Hepatocyte (in vitro differentiated cells): ENCODE results near the gene TFDP2. TPM values are rescaled to one million over a fixed set of nuclear protein-coding genes. Genes with fewer than 3 reads are reported as not detected.

ENCODE experiments used
- DNase-seq: peaks from one replicate; pipeline ENCODE4 v3.0.0-alpha.2; 2016; ENCODE audit warnings: low spot score
- H2AFZ ChIP-seq: fragments of 200-600 bp; sonication (generic); 2 replicates; pipeline ENCODE4 v1.6.0; 2016; ENCODE audit warnings: antibody characterized with exemption, mild to moderate bottlenecking
- H3K27ac ChIP-seq: fragments of 200-600 bp; sonication (generic); 2 replicates; pipeline ENCODE4 v1.5.1; 2016; ENCODE audit warnings: mild to moderate bottlenecking
- H3K27me3 ChIP-seq: fragments of 200-600 bp; sonication (generic); 2 replicates; pipeline ENCODE4 v1.6.1; 2016
- H3K36me3 ChIP-seq: fragments of 200-600 bp; sonication (generic); replicated peaks from 2 replicates; pipeline ENCODE4 v1.5.1; 2016; ENCODE audit warnings: low read depth; ENCODE audit not compliant: insufficient read depth
- H3K4me1 ChIP-seq: fragments of 200-600 bp; sonication (generic); 2 replicates; pipeline ENCODE4 v1.5.1; 2016; ENCODE audit warnings: mild to moderate bottlenecking, moderate library complexity; ENCODE audit not compliant: insufficient read depth
- H3K4me2 ChIP-seq: fragments of 200-600 bp; sonication (generic); 2 replicates; pipeline ENCODE4 v1.6.0; 2016
- H3K4me3 ChIP-seq: fragments of 200-600 bp; sonication (generic); 2 replicates; pipeline ENCODE4 v1.5.1; 2016; ENCODE audit warnings: mild to moderate bottlenecking
- H3K79me2 ChIP-seq: fragments of 200-600 bp; sonication (generic); 2 replicates; pipeline ENCODE4 v1.6.0; 2017; ENCODE audit warnings: mild to moderate bottlenecking
- H3K9me2 ChIP-seq: fragments of 200-600 bp; sonication (generic); replicated peaks from 2 replicates; pipeline ENCODE4 v1.6.0; 2017; ENCODE audit warnings: mild to moderate bottlenecking; ENCODE audit not compliant: insufficient read depth
- H3K9me3 ChIP-seq: fragments of 200-600 bp; sonication (generic); 2 replicates; pipeline ENCODE4 v1.5.1; 2016; ENCODE audit warnings: low read depth, mild to moderate bottlenecking
- H4K20me1 ChIP-seq: fragments of 200-600 bp; sonication (generic); 2 replicates; pipeline ENCODE4 v1.6.0; 2016; ENCODE audit warnings: mild to moderate bottlenecking; ENCODE audit not compliant: insufficient read depth, poor library complexity, severe bottlenecking
- EZH2 ChIP-seq: fragments of 200-600 bp; sonication (generic); IDR thresholded peaks from 2 replicates; pipeline ENCODE4 v1.6.1; 2016; ENCODE audit warnings: antibody characterized with exemption, mild to moderate bottlenecking, borderline replicate concordance
- EZH2phosphoT487 ChIP-seq: fragments of 200-600 bp; sonication (generic); IDR thresholded peaks from one replicate; pipeline ENCODE4 v1.6.1; 2018; ENCODE audit warnings: antibody characterized with exemption, mild to moderate bottlenecking, low read depth, moderate library complexity; ENCODE audit not compliant: unreplicated experiment, severe bottlenecking
- WGBS: methylation state at CpG from one replicate; pipeline ENCODE4 v1.1.6; 2016; ENCODE audit warnings: low lambda C conversion rate; ENCODE audit errors: missing lambda C conversion rate; 5-methylcytosine and 5-hydroxymethylcytosine counted together
- polyA plus RNA-seq: library from polyadenylated mRNA; unstranded; fragments of >200 nt; fragmentation: Nextera tagmentation; extraction: Ambion mirVana; gene quantifications from 2 replicates; pipeline ENCODE4 v1.2.1, GENCODE V29; 2016
- total RNA-seq: library from RNA; depleted of rRNA; stranded (reverse); fragments of >200 nt; gene quantifications from 2 replicates; pipeline ENCODE4 v1.2.3, GENCODE V29; 2014
- TF ChIP-seq, protein P1 (sequence below): fragments of 200-600 bp; sonication (generic); IDR thresholded peaks from 2 replicates; pipeline ENCODE4 v1.5.1; 2016; ENCODE audit warnings: antibody characterized with exemption, mild to moderate bottlenecking; ENCODE audit not compliant: poor library complexity

TFDP2 gene
- total and polyA plus RNA-seq, 2 experiments from 2014 or later, result 57.6 to 61.6 TPM

DNA sequence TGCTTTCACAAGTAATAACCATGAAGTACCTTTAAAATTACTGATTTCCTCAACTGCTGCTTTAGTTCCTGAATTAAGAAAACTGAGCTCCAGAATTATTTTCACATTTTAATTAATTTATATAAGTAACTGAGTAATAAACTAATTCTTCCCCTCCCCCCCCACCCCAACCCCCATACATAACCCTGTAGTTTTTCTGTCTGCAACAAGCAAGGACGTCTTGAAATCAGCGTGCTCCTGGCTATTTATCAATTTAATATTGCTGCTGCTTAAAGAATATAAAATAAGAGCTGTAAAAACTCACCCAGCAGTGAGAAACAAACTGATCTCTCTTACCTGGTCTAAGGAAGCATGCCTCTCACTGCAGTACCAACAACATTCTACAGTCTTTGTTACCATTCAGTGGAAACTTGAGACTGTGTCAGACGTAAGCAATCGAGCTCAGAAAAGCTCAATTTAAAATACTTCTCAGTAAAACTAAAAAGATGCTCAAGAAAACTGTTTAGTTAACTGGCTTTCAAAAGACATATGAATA lies 121.0 kb downstream of the TFDP2 start:
- WGBS, result 1% methylated on average over 4 of the region's 4 CpGs
- H3K4me1 ChIP-seq, result peaks cover 1% of the 10 kb centered on the region
- peak overlapping the region; percentile 31 for H3K4me3 ChIP-seq
- peaks cover 38% of the 10 kb centered on the region for H3K79me2 ChIP-seq
- H3K9me2 ChIP-seq, result no peaks in the 10 kb centered on the region
- peak overlapping the region; percentile 73 for H3K4me2 ChIP-seq
- TF ChIP-seq EZH2phosphoT487 (no peak), EZH2 (no peak)
- TF ChIP-seq, protein P1, sequence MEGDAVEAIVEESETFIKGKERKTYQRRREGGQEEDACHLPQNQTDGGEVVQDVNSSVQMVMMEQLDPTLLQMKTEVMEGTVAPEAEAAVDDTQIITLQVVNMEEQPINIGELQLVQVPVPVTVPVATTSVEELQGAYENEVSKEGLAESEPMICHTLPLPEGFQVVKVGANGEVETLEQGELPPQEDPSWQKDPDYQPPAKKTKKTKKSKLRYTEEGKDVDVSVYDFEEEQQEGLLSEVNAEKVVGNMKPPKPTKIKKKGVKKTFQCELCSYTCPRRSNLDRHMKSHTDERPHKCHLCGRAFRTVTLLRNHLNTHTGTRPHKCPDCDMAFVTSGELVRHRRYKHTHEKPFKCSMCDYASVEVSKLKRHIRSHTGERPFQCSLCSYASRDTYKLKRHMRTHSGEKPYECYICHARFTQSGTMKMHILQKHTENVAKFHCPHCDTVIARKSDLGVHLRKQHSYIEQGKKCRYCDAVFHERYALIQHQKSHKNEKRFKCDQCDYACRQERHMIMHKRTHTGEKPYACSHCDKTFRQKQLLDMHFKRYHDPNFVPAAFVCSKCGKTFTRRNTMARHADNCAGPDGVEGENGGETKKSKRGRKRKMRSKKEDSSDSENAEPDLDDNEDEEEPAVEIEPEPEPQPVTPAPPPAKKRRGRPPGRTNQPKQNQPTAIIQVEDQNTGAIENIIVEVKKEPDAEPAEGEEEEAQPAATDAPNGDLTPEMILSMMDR, result no peak
- peak; percentile 71 for DNase-seq
- H3K9me3 ChIP-seq, result no peaks in the 10 kb centered on the region
- H3K27ac ChIP-seq, result peak overlapping the region; percentile 40
- no peak overlapping the region for H2AFZ ChIP-seq
- H3K36me3 ChIP-seq, result no peaks in the 10 kb centered on the region
- no peaks in the 10 kb centered on the region for H3K27me3 ChIP-seq
- no peaks in the 10 kb centered on the region for H4K20me1 ChIP-seq

- H3K36me3 ChIP-seq, result no peaks in the 10 kb centered on the region
- H3K4me2 ChIP-seq, result peak overlapping the region; percentile 73
- DNase-seq, result peak; percentile 49
- H3K79me2 ChIP-seq, result peaks cover 42% of the 10 kb centered on the region
- no peaks in the 10 kb centered on the region for H3K9me3 ChIP-seq
- H2AFZ ChIP-seq, result peak overlapping the region; percentile 14
- H3K4me1 ChIP-seq, result no peaks in the 10 kb centered on the region
- H3K9me2 ChIP-seq, result no peaks in the 10 kb centered on the region
- 2% methylated on average over 2 of the region's 2 CpGs for WGBS
- H3K27me3 ChIP-seq, result no peaks in the 10 kb centered on the region
- H3K27ac ChIP-seq, result peak overlapping the region; percentile 40
- peak overlapping the region; percentile 31 for H3K4me3 ChIP-seq
- TF ChIP-seq EZH2phosphoT487 (no peak), EZH2 (no peak)
- TF ChIP-seq, protein P1, result no peak
- H4K20me1 ChIP-seq, result no peaks in the 10 kb centered on the region
Measured at GRCh38 chr3:142027735-142028134, 121.6 kb downstream of the TFDP2 start.

DNA sequence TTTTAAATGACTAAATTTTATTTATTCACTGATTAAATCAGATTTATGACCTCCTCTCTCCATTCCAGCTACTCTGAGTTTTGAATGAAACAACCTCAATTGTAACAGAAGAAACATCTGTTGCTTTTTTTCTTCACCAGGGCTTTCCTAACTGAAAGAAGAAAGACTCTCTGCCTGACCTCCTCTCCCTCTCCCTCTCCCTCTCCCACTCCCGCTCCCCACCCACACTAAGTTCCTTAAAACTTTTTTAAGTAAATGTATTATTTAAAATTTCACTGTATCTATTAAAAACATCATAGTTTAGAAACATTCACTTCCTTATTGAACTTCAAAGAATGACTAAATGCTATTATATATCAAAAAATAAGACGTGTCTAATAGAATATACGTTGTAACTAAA lies 122.0 kb downstream of the TFDP2 start:
- Histone ChIP-seq H3K4me2 (peak overlapping the region; percentile 73), H3K9me2 (no peaks in the 10 kb centered on the region), H3K36me3 (no peaks in the 10 kb centered on the region), H3K4me1 (no peaks in the 10 kb centered on the region), H4K20me1 (no peaks in the 10 kb centered on the region), H2AFZ (peak overlapping the region; percentile 14), H3K27ac (peak overlapping the region; percentile 40), H3K4me3 (peak overlapping the region; percentile 31), H3K27me3 (no peaks in the 10 kb centered on the region), H3K79me2 (peaks cover 46% of the 10 kb centered on the region), H3K9me3 (no peaks in the 10 kb centered on the region)
- no peak for TF ChIP-seq EZH2
- DNase-seq, result no peak
- 7% methylated on average over 3 of the region's 3 CpGs for WGBS

DNA sequence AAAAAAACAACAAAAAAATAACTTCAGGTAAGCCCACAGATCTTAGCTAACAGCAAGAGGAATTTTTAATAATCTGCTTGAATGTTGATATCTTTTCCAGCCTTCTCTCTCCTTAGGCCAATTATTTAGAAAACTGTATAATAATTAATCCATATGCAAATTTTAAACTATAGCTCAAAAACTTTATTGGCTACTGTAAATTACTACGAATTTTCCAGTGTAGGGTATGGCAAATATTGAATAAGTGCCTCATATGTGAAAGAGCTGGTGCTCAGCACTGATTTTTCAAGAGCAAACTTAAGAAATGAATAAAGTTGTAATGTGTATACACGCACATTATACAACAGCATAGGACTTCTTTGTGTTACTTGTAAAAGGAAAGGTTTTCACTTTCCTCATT lies 123.0 kb downstream of the TFDP2 start:
- TF ChIP-seq EZH2phosphoT487 (no peak), EZH2 (no peak)
- TF ChIP-seq, protein P1, result no peak
- no peaks in the 10 kb centered on the region for H3K36me3 ChIP-seq

More for the DNA sequence above, 123.0 kb downstream of the TFDP2 start:
- H3K4me3 ChIP-seq, result no peak overlapping the region
- H3K4me2 ChIP-seq, result peak overlapping the region; percentile 73
- no peaks in the 10 kb centered on the region for H3K27me3 ChIP-seq
- no peak overlapping the region for H3K27ac ChIP-seq
- no peaks in the 10 kb centered on the region for H3K4me1 ChIP-seq
- WGBS, result 89% methylated on average over 2 of the region's 2 CpGs
- no peaks in the 10 kb centered on the region for H3K9me3 ChIP-seq
- no peaks in the 10 kb centered on the region for H3K9me2 ChIP-seq
- H4K20me1 ChIP-seq, result no peaks in the 10 kb centered on the region
- H3K79me2 ChIP-seq, result peaks cover 54% of the 10 kb centered on the region
- DNase-seq, result no peak
- no peak overlapping the region for H2AFZ ChIP-seq
